Dermis microvascular lymphatic vessel endothelial cell (primary cell): Measurements from ENCODE around the gene KCNQ4. TPM values are rescaled to one million over a fixed set of nuclear protein-coding genes. Genes with fewer than 3 reads are reported as not detected.

Experiments
- DNase-seq, 2 donors: peaks; one replicate each; pipeline versions ENCODE4 v3.0.0 to v3.0.0-alpha.2; 2010; ENCODE audit warnings: low read depth in 2 of 2
- total RNA-seq: library from RNA; depleted of rRNA; stranded (reverse); fragments of >200 nt; gene quantifications from 2 replicates; pipeline ENCODE4 v1.2.1, GENCODE V29; 2014

The KCNQ4 gene
- total RNA-seq, result under 0.01 TPM in 1 of 2 replicates, not detected in the other

DNA sequence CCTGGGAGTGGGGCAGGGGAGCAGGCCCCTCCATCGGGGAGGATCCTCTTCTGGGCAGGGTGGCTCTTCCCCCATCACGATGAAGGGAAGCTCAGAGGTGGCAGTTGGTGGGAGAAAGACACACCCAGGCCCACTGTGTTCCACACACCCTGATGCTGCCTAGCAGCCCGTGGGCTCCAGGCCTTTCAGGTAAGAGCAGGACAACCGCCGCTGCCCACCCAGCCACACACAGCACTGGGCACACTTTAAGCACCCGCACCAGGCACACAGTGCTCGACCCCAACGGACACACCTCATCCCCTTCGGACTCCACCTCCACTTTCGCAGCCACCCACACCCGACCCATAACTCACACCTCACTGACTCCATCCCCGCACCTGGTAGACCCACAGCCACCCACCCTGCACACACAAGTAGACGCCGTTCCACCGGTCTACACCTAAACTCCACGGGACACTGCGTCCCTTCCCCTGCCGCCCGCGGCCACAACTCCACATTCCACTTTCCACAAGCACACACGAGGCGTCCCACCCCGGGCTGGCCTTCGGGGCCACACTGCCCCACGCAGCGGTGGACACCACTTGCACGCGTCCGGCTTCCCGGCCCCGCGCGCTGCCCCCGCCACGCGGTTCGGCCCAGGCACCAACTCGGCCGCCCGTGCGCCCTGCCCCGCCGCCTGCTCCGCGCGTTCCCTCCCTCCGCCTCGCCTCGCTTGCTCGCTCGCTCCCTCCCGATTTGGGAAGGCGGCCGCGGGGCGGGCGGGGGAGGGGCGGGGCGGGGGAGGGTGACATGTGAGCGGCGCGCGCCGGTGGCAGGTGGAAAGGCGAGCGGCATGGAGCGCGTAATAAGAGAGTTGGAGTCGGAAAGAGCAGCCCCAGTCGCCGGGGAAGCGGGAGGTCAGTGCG lies at the start of gene KCNQ4:
Gene KCNQ4, plus strand, starts transcription at position 787 of the 905 bp plus-strand sequence. CDS start 307 bp downstream, outside the sequence.
- peak in 1 of 2 donors; percentile 8 for DNase-seq

DNA sequence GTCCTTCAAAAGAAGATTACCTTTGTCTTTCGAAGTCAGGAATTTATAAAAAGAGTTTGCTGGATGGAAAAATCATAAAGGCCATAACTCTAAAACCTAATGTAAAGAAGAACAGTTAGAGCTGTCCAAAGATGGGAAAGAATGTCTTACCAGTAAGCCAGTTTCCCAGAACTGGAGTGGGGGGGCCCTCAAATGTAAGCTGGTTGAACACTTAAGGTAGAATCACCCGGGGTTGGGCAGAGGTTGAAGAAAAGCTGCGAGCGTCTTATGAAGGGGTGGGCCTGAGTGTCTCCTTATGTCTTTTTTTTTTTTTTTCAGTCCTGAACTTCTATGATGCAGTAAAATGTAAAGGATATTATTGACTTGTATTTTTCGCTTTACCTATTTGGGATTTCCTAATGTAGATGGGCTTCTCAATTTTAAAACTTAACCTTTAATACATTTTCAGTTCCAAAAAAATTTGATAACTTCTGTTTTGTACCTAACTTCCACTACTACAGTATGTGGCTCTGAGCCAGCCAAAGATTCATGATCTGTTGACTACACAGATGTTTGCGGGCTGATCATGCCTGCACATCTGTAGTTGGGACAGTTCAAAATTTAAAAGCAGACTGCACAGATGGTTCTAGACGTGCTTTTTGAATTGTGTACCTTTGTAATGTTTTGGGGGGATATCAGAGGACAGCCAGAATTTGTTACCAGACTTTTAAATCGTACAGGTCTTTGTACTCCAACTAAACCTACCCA lies 48.5 kb upstream of the KCNQ4 start:
- no peak for DNase-seq

DNA sequence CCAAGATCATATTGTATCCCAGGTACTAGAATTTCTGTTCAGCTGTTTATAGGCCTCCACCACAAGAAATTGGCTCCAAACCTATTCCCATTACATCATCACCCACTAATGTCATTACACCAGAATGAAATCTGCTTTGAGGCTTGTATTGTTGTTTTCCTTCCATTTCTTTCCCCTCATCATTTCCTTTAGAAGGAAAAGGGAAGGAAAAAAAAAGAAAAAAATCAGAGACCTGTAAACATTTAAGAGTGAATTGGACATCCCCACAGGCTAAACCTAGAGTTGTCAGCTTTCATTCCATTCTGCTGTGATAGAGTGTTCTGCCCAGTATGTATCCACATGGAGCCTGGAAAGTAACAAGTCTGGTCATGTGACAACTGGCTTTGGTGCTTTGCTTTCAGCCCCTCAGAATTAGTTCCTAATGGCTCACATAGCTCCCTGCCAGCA lies 47.5 kb upstream of the KCNQ4 start:
- peak; percentile 80 to 81 for DNase-seq

DNA sequence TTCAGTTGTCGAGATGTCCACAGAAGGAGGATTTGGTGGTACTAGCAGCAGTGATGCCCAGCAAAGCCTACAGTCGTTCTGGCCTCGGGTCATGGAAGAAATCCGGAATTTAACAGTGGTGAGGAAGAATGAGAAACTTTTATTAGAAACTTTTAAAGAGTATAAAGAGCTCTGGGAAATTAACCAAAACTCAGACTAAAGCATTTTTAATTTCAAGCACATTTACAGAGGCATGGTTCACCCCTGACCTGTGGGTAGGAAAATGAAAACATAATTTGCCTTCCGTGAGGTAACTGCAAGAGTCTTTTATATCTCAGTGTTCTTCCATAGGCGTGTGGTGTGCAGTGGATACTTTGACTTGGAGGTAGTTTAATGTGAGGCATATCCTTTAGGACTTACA lies 44.8 kb upstream of the KCNQ4 start:
- no peak for DNase-seq

DNA sequence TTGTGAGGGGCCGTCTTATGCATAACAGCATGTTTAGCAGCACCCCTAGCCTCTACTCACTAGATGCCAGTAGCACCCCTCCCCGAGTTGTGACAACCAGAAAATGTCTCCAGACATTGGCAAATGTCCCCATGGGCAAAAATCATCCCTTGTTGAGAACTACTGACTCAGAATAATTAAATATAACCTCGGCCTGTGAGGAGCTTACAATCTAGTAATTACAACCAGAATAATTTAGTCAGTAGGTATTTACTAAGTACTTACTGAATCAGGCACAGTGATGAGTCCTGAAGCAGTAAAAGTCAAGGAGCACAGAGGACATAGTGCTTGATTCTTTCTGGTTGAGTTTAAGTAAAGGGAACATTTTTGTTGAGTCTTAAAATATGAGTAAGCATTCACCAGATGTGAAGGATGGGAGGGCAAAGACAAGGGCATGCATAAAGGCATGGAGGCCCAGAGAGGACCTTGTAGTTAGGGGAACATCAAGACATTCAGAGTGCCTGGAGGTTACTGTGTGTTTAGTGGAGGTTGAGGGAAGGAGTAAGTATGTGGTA lies 44.1 kb upstream of the KCNQ4 start:
- DNase-seq, result no peak

- DNase-seq, result no peak
These were observed 43.3 kb upstream of the KCNQ4 start for GRCh38 chr1:40740039-40740996.

- DNase-seq, result no peak
These were observed 42.4 kb upstream of the KCNQ4 start for GRCh38 chr1:40740997-40741736.

GRCh38 chr1:40742363-40743061 lies 41.1 kb upstream of the KCNQ4 start:
- DNase-seq, result no peak

DNA sequence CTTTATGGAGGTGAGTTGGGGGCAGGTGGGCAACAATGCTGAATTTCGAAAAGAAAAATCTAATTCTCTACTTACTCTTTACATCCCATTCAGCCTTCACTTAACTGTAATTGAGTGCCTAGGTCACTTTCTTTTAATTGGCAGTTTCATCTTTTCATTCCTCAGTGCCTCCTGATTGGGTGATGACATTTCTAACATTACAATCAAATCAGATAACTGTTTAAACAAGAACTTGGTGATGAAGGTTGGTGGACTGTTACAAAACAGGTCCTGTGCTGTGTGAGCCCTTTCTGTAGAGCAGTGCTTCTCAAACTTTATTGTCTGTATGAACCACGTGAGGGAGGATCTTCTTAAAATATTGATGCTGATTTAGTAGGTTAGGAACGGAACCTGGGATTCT lies 40.1 kb upstream of the KCNQ4 start:
- DNase-seq, result no peak

DNA sequence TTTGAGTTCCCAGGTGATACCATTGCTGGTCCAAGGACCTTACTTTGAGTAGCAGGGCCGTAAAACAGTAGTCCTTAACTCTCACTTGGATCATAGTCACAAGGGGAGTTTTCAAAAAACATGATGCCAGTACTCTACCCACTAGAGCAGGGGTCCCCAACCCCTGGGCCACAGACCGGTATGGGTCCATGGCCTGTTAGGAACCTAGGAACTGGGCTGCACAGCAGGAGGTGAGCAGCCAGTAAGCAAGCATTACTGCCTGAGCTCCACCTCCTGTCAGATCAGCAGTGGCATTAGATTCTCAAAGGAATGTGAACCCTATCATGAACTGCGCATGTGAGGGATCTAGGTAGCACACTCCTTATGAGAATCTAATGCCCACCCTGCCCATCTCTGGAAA lies 39.7 kb upstream of the KCNQ4 start:
- DNase-seq, result no peak

- no peak for DNase-seq
These were observed 38.4 kb upstream of the KCNQ4 start for GRCh38 chr1:40745176-40745575.

- DNase-seq, result no peak
These were observed 37.1 kb upstream of the KCNQ4 start for GRCh38 chr1:40746344-40747090.

DNA sequence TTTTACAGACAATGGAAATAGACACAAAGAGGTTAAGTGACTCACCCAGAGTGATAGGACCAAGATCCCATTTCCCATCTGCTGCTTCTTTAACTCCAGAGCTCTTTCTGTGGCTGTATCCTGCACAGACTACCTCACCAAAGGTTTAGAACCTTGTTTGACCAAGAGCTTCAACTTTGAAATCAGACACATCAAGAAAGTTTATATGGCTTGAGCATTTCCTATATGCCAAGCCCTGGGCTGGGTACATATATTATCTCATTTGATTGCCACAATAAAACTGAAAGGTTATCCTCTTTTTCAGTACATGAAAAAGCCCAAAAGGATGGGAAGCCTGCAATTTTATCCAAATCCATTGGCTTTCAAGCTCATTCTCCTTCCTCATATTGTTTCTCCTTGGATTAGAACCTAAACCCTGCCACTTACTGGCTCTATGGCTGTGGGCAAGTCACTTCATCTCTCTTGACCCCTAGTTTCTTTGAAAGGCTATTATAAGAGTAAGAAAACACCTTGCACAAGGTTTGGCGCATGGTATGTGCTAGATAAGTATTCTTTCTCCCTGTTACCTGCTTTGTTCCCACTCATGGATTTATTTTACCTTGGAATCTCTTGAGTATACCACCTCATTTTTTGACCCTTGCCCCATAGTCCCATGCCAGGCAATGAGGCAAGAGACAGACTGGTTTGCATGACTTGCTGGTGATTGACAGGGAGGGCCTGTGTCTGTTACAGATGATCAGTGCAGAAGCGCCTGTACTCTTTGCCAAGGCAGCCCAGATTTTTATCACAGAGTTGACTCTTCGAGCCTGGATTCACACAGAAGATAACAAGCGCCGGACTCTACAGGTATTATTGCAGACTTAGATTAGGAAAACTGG lies 34.5 kb upstream of the KCNQ4 start:
- no peak for DNase-seq

- DNase-seq, result no peak
These were observed 33.8 kb upstream of the KCNQ4 start for GRCh38 chr1:40749817-40750216.

DNA sequence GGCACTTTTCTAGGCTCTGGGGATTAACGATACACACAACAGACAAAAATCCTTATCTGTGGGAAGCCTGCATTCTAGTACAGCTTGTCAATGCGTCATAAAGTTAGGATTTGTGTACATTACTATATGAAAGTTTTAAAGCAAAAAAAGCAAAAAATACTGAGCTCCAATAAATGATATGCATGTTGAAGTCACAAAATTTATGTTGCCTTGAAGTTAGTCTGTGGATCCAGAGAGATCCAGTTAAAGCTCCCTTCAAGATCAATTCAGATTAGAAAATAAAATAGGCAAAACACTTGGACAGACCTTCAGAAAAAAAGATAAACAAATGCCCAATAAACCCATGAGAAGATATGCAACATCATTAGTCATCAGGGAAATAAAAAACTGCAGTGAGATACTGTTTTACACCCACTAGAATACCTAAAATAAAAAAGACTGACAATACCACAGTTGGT lies 33.1 kb upstream of the KCNQ4 start:
- no peak for DNase-seq

GRCh38 chr1:40751802-40752201 lies 31.8 kb upstream of the KCNQ4 start:
- DNase-seq, result no peak

DNA sequence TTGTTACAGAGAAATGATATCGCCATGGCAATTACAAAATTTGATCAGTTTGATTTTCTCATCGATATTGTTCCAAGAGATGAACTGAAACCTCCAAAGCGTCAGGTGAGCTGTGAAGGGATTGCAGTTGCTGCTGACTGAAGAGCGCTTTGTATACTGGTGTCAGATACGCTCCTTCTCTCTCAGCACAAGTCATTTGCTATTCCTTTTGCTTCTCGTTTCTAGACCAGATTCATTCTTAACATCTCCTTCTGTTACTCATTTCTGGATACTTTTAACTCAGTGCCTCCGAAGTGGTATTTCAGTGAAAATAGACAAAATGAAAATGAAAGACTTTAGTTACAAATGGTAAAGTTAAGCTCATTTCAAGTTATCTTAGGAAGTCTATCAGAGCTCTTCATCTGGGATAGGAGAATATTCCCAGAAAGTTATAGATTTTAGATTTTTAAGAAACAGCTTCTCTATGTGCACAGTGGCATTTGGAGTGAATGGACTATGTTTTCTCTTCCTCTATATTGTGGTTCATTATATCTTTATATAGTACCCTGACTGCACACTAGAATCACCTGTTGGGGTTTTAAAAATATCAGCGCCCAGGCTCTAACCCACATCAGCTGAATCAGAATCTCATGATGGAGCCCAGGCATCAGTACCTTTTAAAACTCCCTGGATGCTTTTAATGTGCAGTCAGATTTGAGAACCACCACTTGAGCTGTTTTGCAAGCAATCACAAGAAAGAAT lies 30.3 kb upstream of the KCNQ4 start:
- no peak for DNase-seq
